IMR-90 (cell line): ENCODE measurements around the gene MTA3. TPM values are rescaled to one million over a fixed set of nuclear protein-coding genes. Genes with fewer than 3 reads are reported as not detected.

Source experiments
- ATAC-seq: fragments of 200-7000 bp; cut with Tn5 transposase; 2 replicates; pipeline ENCODE4 v1.9.1; 2020; ENCODE audit warnings: low read depth, mild to moderate bottlenecking, moderate library complexity
- BruUV-seq: library from RNA; stranded (reverse); fragments of 400-500 nt; replicated peaks from 2 replicates; lab custom pipeline; 2021; lab: Mats Ljungman, UMichigan
- CTCF ChIA-PET: fragments of 300-600 bp; formaldehyde crosslinking; extraction: SDS; loops from one replicate; lab custom pipeline; 2021; ENCODE audit warnings: antibody characterized with exemption; lab: Yijun Ruan, JAX
- POLR2A ChIA-PET: fragments of 300-600 bp; sonication (Branson Sonifier 250); formaldehyde crosslinking; loops from one replicate; lab custom pipeline; 2022; ENCODE audit warnings: antibody characterized with exemption; ENCODE audit not compliant: unreplicated experiment; lab: Charles Lee
- DNase-seq: peaks from one replicate; pipeline ENCODE4 v3.0.0; 2013
- H2AFZ ChIP-seq: replicated peaks from 2 replicates; pipeline ENCODE3; 2013; ENCODE audit warnings: low read length, mild to moderate bottlenecking; ENCODE audit not compliant: poor library complexity
- H2AK5ac ChIP-seq: 2 replicates; pipeline ENCODE4 v1.6.1; 2013; ENCODE audit warnings: low read depth, low read length, inconsistent platforms
- H2AK9ac ChIP-seq: replicated peaks from 2 replicates; pipeline ENCODE3; 2013; ENCODE audit warnings: mild to moderate bottlenecking, low read depth, low read length, moderate library complexity; ENCODE audit not compliant: poor library complexity
- H2BK120ac ChIP-seq: 2 replicates; pipeline ENCODE4 v1.6.1; 2013; ENCODE audit warnings: low read depth, low read length, inconsistent platforms
- H2BK15ac ChIP-seq: 3 replicates; pipeline ENCODE4 v1.6.1; 2013; ENCODE audit warnings: low read depth, low read length, inconsistent platforms
- H2BK20ac ChIP-seq: 2 replicates; pipeline ENCODE4 v1.6.1; 2013; ENCODE audit warnings: low read depth, mild to moderate bottlenecking, inconsistent platforms, low read length, moderate library complexity
- H2BK5ac ChIP-seq: 2 replicates; pipeline ENCODE4 v1.6.1; 2013; ENCODE audit warnings: mild to moderate bottlenecking, low read depth, low read length, inconsistent platforms; ENCODE audit not compliant: poor library complexity, severe bottlenecking
- H3K14ac ChIP-seq: replicated peaks from 2 replicates; pipeline ENCODE4 v1.6.1; 2013; ENCODE audit warnings: low read depth, low read length, inconsistent platforms
- H3K18ac ChIP-seq: 2 replicates; pipeline ENCODE4 v1.6.1; 2013; ENCODE audit warnings: low read depth, low read length, control low read depth
- H3K23ac ChIP-seq: 2 replicates; pipeline ENCODE4 v1.6.1; 2013; ENCODE audit warnings: low read depth, low read length, inconsistent platforms
- H3K27ac ChIP-seq: 2 replicates; pipeline ENCODE4 v1.5.1; 2013; ENCODE audit warnings: mild to moderate bottlenecking, control low read depth, low read length; ENCODE audit not compliant: insufficient read depth
- H3K27me3 ChIP-seq: 2 replicates; pipeline ENCODE4 v1.6.1; 2013; ENCODE audit warnings: low read length; ENCODE audit not compliant: control insufficient read depth, insufficient read depth
- H3K36me3 ChIP-seq: 2 replicates; pipeline ENCODE4 v1.6.1; 2013; ENCODE audit warnings: low read length, mixed read lengths; ENCODE audit not compliant: control insufficient read depth, insufficient read depth
- H3K4ac ChIP-seq: 2 replicates; pipeline ENCODE4 v1.6.1; 2013; ENCODE audit warnings: low read depth, low read length, inconsistent platforms
- H3K4me1 ChIP-seq: 2 replicates; pipeline ENCODE4 v1.6.1; 2013; ENCODE audit warnings: low read length, mixed read lengths; ENCODE audit not compliant: control insufficient read depth, insufficient read depth
- H3K4me2 ChIP-seq: 2 replicates; pipeline ENCODE4 v1.6.1; 2013; ENCODE audit warnings: low read depth, mild to moderate bottlenecking, control low read depth, low read length, moderate library complexity
- H3K4me3 ChIP-seq: 2 replicates; pipeline ENCODE4 v1.5.1; 2013; ENCODE audit warnings: low read depth, mild to moderate bottlenecking, control low read depth, low read length, moderate library complexity; ENCODE audit not compliant: insufficient read depth
- H3K56ac ChIP-seq: 2 replicates; pipeline ENCODE4 v1.6.1; 2013; ENCODE audit warnings: low read length, inconsistent platforms; ENCODE audit not compliant: insufficient read depth; ENCODE audit errors: extremely low read depth
- H3K79me1 ChIP-seq, 2 experiments: 2 replicates each; pipeline ENCODE4 v1.6.1; 2013; ENCODE audit warnings: low read length in 2 of 2, inconsistent platforms in 1 of 2, low read depth in 1 of 2
- H3K9ac ChIP-seq: 2 replicates; pipeline ENCODE4 v1.6.1; 2013; ENCODE audit warnings: low read depth, low read length, control low read depth
- H3K9me1 ChIP-seq: 2 replicates; pipeline ENCODE4 v1.6.1; 2013; ENCODE audit warnings: low read length, inconsistent platforms; ENCODE audit not compliant: insufficient read depth
- H3K9me3 ChIP-seq: 2 replicates; pipeline ENCODE4 v1.6.1; 2013; ENCODE audit warnings: low read length; ENCODE audit not compliant: control insufficient read depth, insufficient read depth
- H4K20me1 ChIP-seq: 2 replicates; pipeline ENCODE4 v1.6.1; 2013; ENCODE audit warnings: low read length, inconsistent platforms; ENCODE audit not compliant: insufficient read depth
- H4K5ac ChIP-seq: 2 replicates; pipeline ENCODE4 v1.6.1; 2013; ENCODE audit warnings: mild to moderate bottlenecking, low read depth, low read length, control low read depth
- H4K8ac ChIP-seq, 2 experiments: 2 replicates each; pipeline ENCODE4 v1.6.1; 2013; ENCODE audit warnings: low read depth in 2 of 2, low read length in 2 of 2, control low read depth in 1 of 2, inconsistent platforms in 1 of 2
- H4K91ac ChIP-seq: 2 replicates; pipeline ENCODE4 v1.6.1; 2013; ENCODE audit warnings: low read depth, low read length, inconsistent platforms; ENCODE audit not compliant: insufficient read depth
- CEBPB ChIP-seq: IDR thresholded peaks from 2 replicates; pipeline ENCODE4 v1.6.1; 2012; ENCODE audit warnings: low read depth, low read length, improper control_type of control experiment
- FOS ChIP-seq: fragments of 150-350 bp; IDR thresholded peaks from 2 replicates; pipeline ENCODE4 v1.6.1; 2016; ENCODE audit warnings: low read depth, low read length
- MAFK ChIP-seq: IDR thresholded peaks from 2 replicates; pipeline ENCODE4 v1.6.1; 2012; ENCODE audit warnings: low read depth, low read length, improper control_type of control experiment
- MAZ ChIP-seq: IDR thresholded peaks from 2 replicates; pipeline ENCODE4 v1.6.1; 2012; ENCODE audit warnings: low read depth, mild to moderate bottlenecking, low read length, improper control_type of control experiment, moderate library complexity, borderline replicate concordance
- MXI1 ChIP-seq: IDR thresholded peaks from 2 replicates; pipeline ENCODE4 v1.6.1; 2012; ENCODE audit warnings: low read depth, mild to moderate bottlenecking, low read length, moderate library complexity, borderline replicate concordance
- NFE2L2 ChIP-seq: fragments of 150-350 bp; IDR thresholded peaks from 2 replicates; pipeline ENCODE4 v1.6.1; 2016; ENCODE audit warnings: low read depth, mild to moderate bottlenecking, low read length
- POLR2A ChIP-seq: IDR thresholded peaks from 2 replicates; pipeline ENCODE4 v1.6.1; 2012; ENCODE audit warnings: mild to moderate bottlenecking, low read depth, low read length
- RAD21 ChIP-seq: IDR thresholded peaks from 2 replicates; pipeline ENCODE4 v1.6.1; 2012; ENCODE audit warnings: low read length, improper control_type of control experiment
- RCOR1 ChIP-seq: IDR thresholded peaks from 2 replicates; pipeline ENCODE4 v1.6.1; 2012; ENCODE audit warnings: mild to moderate bottlenecking, low read length, improper control_type of control experiment; ENCODE audit not compliant: insufficient replicate concordance
- RFX5 ChIP-seq: IDR thresholded peaks from 2 replicates; pipeline ENCODE4 v1.8.0; 2012; ENCODE audit warnings: low read depth, mild to moderate bottlenecking, low read length, moderate library complexity
- SMC3 ChIP-seq: fragments of 150-350 bp; IDR thresholded peaks from 2 replicates; pipeline ENCODE4 v1.6.1; 2016; ENCODE audit warnings: low read depth, mild to moderate bottlenecking, antibody characterized with exemption, low read length, moderate library complexity
- WGBS, 2 experiments: methylation state at CpG; one replicate each; pipeline versions ENCODE4 v1.1.5 to v1.1.7; 2013; ENCODE audit warnings: missing lambda C conversion rate in 2 of 2; ENCODE audit not compliant: insufficient read length in 1 of 2; ENCODE audit errors: extremely low coverage in 2 of 2; 5-methylcytosine and 5-hydroxymethylcytosine counted together
- dilution Hi-C: fragments of 300-500 bp; cut with HindIII; formaldehyde crosslinking; loops from one replicate; pipeline ENCODE4 v1.14.3; 2018; ENCODE audit warnings: low sequenced_read_pairs; ENCODE audit not compliant: unreplicated experiment
- in situ Hi-C: fragments of 300-500 bp; cut with MboI; formaldehyde crosslinking; loops from 3 replicates; pipeline ENCODE4 v1.14.3; 2019; ENCODE audit warnings: low sequenced_read_pairs, inconsistent platforms, mixed read lengths
- intact Hi-C: fragments of 100-400 bp; cut with micrococcal nuclease; formaldehyde crosslinking; loops from 2 replicates; pipeline ENCODE4 v1.10.0; 2022
- polyA plus RNA-seq, 3 experiments: library from polyadenylated mRNA; depleted of rRNA; stranded (reverse); fragments of >200 nt; gene quantifications; 2 replicates each; pipeline ENCODE4 v1.2.3, GENCODE V29; 2012; ENCODE audit warnings: low replicate concordance in 1 of 3
- total RNA-seq: library from RNA; depleted of rRNA; stranded (reverse); fragments of >200 nt; gene quantifications from 2 replicates; pipeline ENCODE4 v1.2.3, GENCODE V29; 2012
- TF ChIP-seq, protein P1 (sequence below): fragments of 150-350 bp; IDR thresholded peaks from 2 replicates; pipeline ENCODE4 v1.6.1; 2016; ENCODE audit warnings: low read depth, mild to moderate bottlenecking, low read length, moderate library complexity, borderline replicate concordance
- TF ChIP-seq, protein P2 (sequence below): fragments of 150-350 bp; IDR thresholded peaks from 2 replicates; pipeline ENCODE4 v1.6.1; 2017; ENCODE audit warnings: mild to moderate bottlenecking, antibody characterized with exemption, low read length, low read depth
- TF ChIP-seq, protein P3 (sequence below): conservative IDR thresholded peaks from 2 replicates; pipeline ENCODE4 v1.5.1; 2012; ENCODE audit warnings: mild to moderate bottlenecking, low read depth, low read length, improper control_type of control experiment

Gene MTA3
- total and polyA plus RNA-seq, 2 of the 4 experiments (the other 2 are of a cell fraction): 31.9 to 34.3 TPM

DNA sequence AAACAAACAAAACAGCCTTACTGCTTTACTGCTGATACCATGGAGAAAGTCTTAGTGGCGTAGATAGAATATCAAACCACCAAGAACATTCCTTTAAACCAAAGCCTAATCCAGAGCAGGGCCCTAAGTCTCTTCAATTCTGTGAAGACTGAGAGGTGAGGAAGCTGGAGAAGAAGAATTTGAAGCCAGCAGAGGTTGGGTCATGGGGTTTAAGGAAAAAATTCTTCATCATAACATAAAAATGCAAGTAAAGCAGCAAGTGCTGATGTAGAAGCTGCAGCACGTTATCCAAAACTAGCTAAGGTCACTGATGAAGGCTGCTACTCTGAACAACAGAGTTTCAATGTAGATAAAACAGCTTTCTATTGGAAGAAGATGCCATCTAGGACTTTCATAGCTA, 77.1 kb downstream of the MTA3 start:
- H2BK15ac ChIP-seq: no peak overlapping the region
- no peak for ATAC-seq
- no peak overlapping the region for H3K9ac ChIP-seq
- BruUV-seq: no TSS peak
- no peak overlapping the region for H3K14ac ChIP-seq
- H3K4me3 ChIP-seq: no peak overlapping the region
- dilution Hi-C loops: no loop called here
- no peak for TF ChIP-seq CEBPB
- TF ChIP-seq RAD21: no peak
- no peak for TF ChIP-seq NFE2L2
- TF ChIP-seq MAZ: no peak
- TF ChIP-seq SMC3: no peak
- TF ChIP-seq, protein P1, sequence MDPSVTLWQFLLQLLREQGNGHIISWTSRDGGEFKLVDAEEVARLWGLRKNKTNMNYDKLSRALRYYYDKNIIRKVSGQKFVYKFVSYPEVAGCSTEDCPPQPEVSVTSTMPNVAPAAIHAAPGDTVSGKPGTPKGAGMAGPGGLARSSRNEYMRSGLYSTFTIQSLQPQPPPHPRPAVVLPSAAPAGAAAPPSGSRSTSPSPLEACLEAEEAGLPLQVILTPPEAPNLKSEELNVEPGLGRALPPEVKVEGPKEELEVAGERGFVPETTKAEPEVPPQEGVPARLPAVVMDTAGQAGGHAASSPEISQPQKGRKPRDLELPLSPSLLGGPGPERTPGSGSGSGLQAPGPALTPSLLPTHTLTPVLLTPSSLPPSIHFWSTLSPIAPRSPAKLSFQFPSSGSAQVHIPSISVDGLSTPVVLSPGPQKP: no peak
- no peak for TF ChIP-seq RCOR1
- TF ChIP-seq MXI1: no peak
- TF ChIP-seq, protein P2, sequence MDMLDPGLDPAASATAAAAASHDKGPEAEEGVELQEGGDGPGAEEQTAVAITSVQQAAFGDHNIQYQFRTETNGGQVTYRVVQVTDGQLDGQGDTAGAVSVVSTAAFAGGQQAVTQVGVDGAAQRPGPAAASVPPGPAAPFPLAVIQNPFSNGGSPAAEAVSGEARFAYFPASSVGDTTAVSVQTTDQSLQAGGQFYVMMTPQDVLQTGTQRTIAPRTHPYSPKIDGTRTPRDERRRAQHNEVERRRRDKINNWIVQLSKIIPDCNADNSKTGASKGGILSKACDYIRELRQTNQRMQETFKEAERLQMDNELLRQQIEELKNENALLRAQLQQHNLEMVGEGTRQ: no peak
- TF ChIP-seq POLR2A: no peak
- no peak for TF ChIP-seq MAFK
- TF ChIP-seq FOS: no peak
- no peak for TF ChIP-seq RFX5
- TF ChIP-seq, protein P3, sequence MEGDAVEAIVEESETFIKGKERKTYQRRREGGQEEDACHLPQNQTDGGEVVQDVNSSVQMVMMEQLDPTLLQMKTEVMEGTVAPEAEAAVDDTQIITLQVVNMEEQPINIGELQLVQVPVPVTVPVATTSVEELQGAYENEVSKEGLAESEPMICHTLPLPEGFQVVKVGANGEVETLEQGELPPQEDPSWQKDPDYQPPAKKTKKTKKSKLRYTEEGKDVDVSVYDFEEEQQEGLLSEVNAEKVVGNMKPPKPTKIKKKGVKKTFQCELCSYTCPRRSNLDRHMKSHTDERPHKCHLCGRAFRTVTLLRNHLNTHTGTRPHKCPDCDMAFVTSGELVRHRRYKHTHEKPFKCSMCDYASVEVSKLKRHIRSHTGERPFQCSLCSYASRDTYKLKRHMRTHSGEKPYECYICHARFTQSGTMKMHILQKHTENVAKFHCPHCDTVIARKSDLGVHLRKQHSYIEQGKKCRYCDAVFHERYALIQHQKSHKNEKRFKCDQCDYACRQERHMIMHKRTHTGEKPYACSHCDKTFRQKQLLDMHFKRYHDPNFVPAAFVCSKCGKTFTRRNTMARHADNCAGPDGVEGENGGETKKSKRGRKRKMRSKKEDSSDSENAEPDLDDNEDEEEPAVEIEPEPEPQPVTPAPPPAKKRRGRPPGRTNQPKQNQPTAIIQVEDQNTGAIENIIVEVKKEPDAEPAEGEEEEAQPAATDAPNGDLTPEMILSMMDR: no peak
- peaks cover 2% of the 10 kb centered on the region; the same call in 1 of the 2 replicates for H3K9me3 ChIP-seq
- WGBS, 2 experiments: no CpG with 5 or more reads among the region's 2 CpGs
- H3K56ac ChIP-seq: no peak overlapping the region
- no peaks in the 10 kb centered on the region for H4K20me1 ChIP-seq
- no peak overlapping the region for H3K4ac ChIP-seq
- no peaks in the 10 kb centered on the region for H3K4me1 ChIP-seq
- no peaks in the 10 kb centered on the region for H3K9me1 ChIP-seq
- no peak overlapping the region for H2BK20ac ChIP-seq
- peaks cover 13% of the 10 kb centered on the region for H3K36me3 ChIP-seq
- H3K79me1 ChIP-seq: peaks cover 0 to 2% of the 10 kb centered on the region in 2 experiments; a peak in 1 of 4 replicates
- ChIA-PET CTCF (no interaction called here), POLR2A (no interaction called here)
- no peaks in the 10 kb centered on the region for H3K27me3 ChIP-seq
- H4K8ac ChIP-seq: no peak overlapping the region
- no peak overlapping the region for H3K4me2 ChIP-seq
- H3K18ac ChIP-seq: no peak overlapping the region
- no peak overlapping the region for H2BK5ac ChIP-seq
- in situ Hi-C loops: no loop called here
- no peak overlapping the region for H2BK120ac ChIP-seq
- H3K27ac ChIP-seq: no peak overlapping the region
- no peak overlapping the region for H4K91ac ChIP-seq
- intact Hi-C loops: no loop called here
- H4K5ac ChIP-seq: no peak overlapping the region
- no peak overlapping the region for H2AK9ac ChIP-seq
- no peak for DNase-seq
- no peak overlapping the region for H2AK5ac ChIP-seq
- H2AFZ ChIP-seq: no peak overlapping the region
- no peak overlapping the region for H3K23ac ChIP-seq
